HG02973 (cell line): Measurements from ENCODE around the gene IQSEC2.

Source experiments
- ATAC-seq: cut with Tn5 transposase; IDR thresholded peaks from one replicate; pipeline ENCODE4 v1.9.1; 2021; ENCODE audit warnings: moderate library complexity; ENCODE audit not compliant: unreplicated experiment

The IQSEC2 gene

GRCh38 chrX:53281321-53281822, at the start of gene IQSEC2:
Gene IQSEC2 (minus strand): TSS chrX:53281584.
- ATAC-seq, result no peak

- ATAC-seq, result no peak
Measured at GRCh38 chrX:53330331-53330730, 48.9 kb upstream of the IQSEC2 start.

- no peak for ATAC-seq
Measured at GRCh38 chrX:53324803-53325202, 43.4 kb upstream of the IQSEC2 start.

- ATAC-seq, result no peak
Measured at GRCh38 chrX:53324085-53324484, 42.7 kb upstream of the IQSEC2 start.

- no peak for ATAC-seq
Measured at GRCh38 chrX:53323196-53323595, 41.8 kb upstream of the IQSEC2 start.

- ATAC-seq, result no peak
Measured at GRCh38 chrX:53321943-53322497, 40.6 kb upstream of the IQSEC2 start.

GRCh38 chrX:53321230-53321942, 40.0 kb upstream of the IQSEC2 start:
- ATAC-seq, result no peak

GRCh38 chrX:53320543-53321229, 39.3 kb upstream of the IQSEC2 start:
- no peak for ATAC-seq

GRCh38 chrX:53319614-53320542, 38.5 kb upstream of the IQSEC2 start:
- ATAC-seq, result no peak

GRCh38 chrX:53318766-53319353, 37.5 kb upstream of the IQSEC2 start:
- ATAC-seq, result no peak

- no peak for ATAC-seq
Measured at GRCh38 chrX:53317365-53318069, 36.1 kb upstream of the IQSEC2 start.

- no peak for ATAC-seq
Measured at GRCh38 chrX:53316860-53317237, 35.5 kb upstream of the IQSEC2 start.

- no peak for ATAC-seq
Measured at GRCh38 chrX:53316111-53316859, 34.9 kb upstream of the IQSEC2 start.

- no peak for ATAC-seq
Measured at GRCh38 chrX:53313728-53314105, 32.3 kb upstream of the IQSEC2 start.

- no peak for ATAC-seq
Measured at GRCh38 chrX:53312946-53313727, 31.8 kb upstream of the IQSEC2 start.

GRCh38 chrX:53309837-53310236, 28.5 kb upstream of the IQSEC2 start:
- ATAC-seq, result no peak

- no peak for ATAC-seq
Measured at GRCh38 chrX:53308836-53309235, 27.5 kb upstream of the IQSEC2 start.
